Neutrophil (primary cell): ENCODE results near the gene SLC7A11.

Experiments used
- H3K27ac ChIP-seq: fragments of 200-600 bp; sonication (generic); 2 replicates; pipeline ENCODE4 v1.5.1; 2016; ENCODE audit warnings: mild to moderate bottlenecking, moderate library complexity
- H3K27me3 ChIP-seq: fragments of 200-600 bp; sonication (generic); 2 replicates; pipeline ENCODE4 v1.6.0; 2016; ENCODE audit warnings: mild to moderate bottlenecking
- H3K36me3 ChIP-seq: fragments of 200-600 bp; sonication (generic); 2 replicates; pipeline ENCODE4 v1.5.1; 2017
- H3K4me1 ChIP-seq, 2 experiments: fragments of 200-600 bp in 1 of 2; sonication (generic) in 1 of 2; 1 replicate in 1 of 2; 2 replicates in 1 of 2; pipeline versions ENCODE4 v1.5.1 to v1.6.1; 2013 to 2016; ENCODE audit warnings: low read depth in 1 of 2, low read length in 1 of 2, mild to moderate bottlenecking in 1 of 2, moderate library complexity in 1 of 2; ENCODE audit not compliant: control insufficient read depth in 1 of 2, insufficient read depth in 1 of 2
- H3K4me3 ChIP-seq, 2 experiments: fragments of 200-600 bp in 1 of 2; sonication (generic) in 1 of 2; 1 replicate in 1 of 2; 2 replicates in 1 of 2; pipeline ENCODE4 v1.5.1; 2013 to 2016; ENCODE audit warnings: low read depth in 1 of 2, low read length in 1 of 2, mild to moderate bottlenecking in 1 of 2, moderate library complexity in 1 of 2
- H3K9me3 ChIP-seq: fragments of 200-600 bp; sonication (generic); 2 replicates; pipeline ENCODE4 v1.5.1; 2016
- TF ChIP-seq, protein P1 (sequence below): fragments of 200-600 bp; sonication (generic); IDR thresholded peaks from 2 replicates; pipeline ENCODE4 v1.5.1; 2016; ENCODE audit warnings: antibody characterized with exemption

The SLC7A11 gene

DNA sequence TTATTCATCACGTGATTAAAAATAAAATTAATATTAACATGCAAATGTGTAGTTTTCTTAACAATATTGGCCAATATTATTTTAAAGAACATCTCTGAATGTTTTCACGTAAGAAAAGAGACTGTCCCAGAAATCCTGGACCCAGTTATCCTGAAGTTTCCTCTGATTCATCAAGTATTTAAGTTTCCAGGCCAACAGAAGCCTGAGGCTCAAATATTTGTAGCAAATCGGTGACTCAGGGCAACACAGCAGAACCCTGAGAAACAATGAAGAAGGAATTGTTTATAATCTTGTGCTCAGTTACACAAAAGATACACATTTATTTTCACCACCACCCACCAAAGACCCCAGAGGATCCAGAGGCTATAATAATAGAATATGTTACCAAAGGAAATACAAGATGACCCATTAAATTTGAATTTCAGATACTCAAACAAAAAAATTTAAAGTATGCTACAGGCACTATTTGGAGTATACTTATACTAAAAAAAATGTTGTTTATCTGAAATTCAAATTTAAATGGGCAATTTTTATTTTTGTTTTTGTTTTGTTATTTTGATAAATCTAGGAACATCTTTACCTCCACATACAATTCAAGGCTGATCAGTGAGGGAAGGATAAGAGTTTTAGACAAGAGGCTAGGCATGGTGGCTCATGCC is 33.9 kb upstream of the SLC7A11 start:
- Histone ChIP-seq H3K27ac (no peak overlapping the region), H3K27me3 (no peaks in the 10 kb centered on the region), H3K4me3 (no peak overlapping the region), H3K4me1 (no peaks in the 10 kb centered on the region), H3K36me3 (no peaks in the 10 kb centered on the region), H3K9me3 (no peaks in the 10 kb centered on the region)
- TF ChIP-seq, protein P1, sequence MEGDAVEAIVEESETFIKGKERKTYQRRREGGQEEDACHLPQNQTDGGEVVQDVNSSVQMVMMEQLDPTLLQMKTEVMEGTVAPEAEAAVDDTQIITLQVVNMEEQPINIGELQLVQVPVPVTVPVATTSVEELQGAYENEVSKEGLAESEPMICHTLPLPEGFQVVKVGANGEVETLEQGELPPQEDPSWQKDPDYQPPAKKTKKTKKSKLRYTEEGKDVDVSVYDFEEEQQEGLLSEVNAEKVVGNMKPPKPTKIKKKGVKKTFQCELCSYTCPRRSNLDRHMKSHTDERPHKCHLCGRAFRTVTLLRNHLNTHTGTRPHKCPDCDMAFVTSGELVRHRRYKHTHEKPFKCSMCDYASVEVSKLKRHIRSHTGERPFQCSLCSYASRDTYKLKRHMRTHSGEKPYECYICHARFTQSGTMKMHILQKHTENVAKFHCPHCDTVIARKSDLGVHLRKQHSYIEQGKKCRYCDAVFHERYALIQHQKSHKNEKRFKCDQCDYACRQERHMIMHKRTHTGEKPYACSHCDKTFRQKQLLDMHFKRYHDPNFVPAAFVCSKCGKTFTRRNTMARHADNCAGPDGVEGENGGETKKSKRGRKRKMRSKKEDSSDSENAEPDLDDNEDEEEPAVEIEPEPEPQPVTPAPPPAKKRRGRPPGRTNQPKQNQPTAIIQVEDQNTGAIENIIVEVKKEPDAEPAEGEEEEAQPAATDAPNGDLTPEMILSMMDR = no peak

DNA sequence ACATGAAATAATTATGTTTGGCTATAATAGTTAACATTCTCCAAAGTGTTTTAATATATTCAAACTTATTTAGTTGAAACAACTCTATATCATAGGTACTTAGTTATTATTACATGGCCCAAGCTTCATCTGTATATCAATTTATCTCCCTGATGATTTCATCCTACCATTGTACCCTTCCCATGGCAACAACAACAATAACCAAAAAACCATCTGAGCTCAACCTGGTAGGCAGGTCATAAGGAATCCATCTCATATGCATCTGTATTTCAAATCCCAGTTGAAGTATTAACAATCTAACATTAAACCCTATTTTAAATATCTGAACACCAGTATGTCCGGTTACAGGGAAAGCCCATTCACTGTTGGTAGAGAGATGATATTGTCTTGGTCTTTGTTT is 33.1 kb upstream of the SLC7A11 start:
- no peaks in the 10 kb centered on the region for H3K36me3 ChIP-seq
- no peaks in the 10 kb centered on the region for H3K27me3 ChIP-seq
- no peaks in the 10 kb centered on the region for H3K4me1 ChIP-seq
- no peaks in the 10 kb centered on the region for H3K9me3 ChIP-seq
- H3K27ac ChIP-seq = no peak overlapping the region
- H3K4me3 ChIP-seq = no peak overlapping the region
- TF ChIP-seq, protein P1 = no peak

DNA sequence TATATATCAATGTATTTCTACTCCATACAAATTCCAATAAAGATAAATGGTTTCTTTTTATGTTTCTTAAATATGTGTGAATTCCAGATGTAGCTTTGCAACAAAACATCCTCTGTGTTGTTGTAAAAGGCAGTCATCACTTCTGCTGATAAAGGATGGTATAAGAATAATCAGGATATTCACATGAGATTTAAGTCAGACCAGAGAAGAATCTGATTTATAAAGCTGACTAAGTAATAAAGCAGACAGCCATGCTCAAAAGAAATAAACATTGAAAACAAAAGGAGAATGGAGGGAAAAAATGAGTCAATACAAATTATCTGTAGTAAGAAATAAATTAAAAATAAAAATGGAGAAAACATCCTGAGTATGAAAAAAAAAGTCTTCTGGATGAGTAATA is 27.0 kb upstream of the SLC7A11 start:
- no peak overlapping the region for H3K4me3 ChIP-seq
- H3K27me3 ChIP-seq = no peaks in the 10 kb centered on the region
- no peak overlapping the region for H3K27ac ChIP-seq
- H3K4me1 ChIP-seq = no peaks in the 10 kb centered on the region
- H3K9me3 ChIP-seq = no peaks in the 10 kb centered on the region
- no peaks in the 10 kb centered on the region for H3K36me3 ChIP-seq
- TF ChIP-seq, protein P1 = no peak

DNA sequence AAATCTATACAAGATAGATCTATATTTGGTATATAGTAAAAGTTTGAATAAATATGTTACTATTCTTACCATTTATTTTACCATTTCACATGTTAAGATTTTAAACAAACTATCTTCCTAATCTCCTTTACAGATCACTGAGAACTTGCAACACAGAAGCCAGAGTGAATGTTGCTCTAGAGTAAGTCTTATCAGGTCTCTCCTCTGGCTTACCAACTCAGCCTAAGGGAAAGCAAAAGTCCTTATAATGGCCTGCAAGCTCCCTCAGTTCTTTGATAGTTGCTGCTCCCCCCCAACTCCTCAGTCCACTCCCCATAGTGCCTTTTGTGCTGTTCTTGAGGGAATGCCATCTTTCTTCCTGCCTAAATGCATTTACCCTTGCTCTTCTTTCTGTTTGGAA is 25.7 kb upstream of the SLC7A11 start:
- Histone ChIP-seq H3K36me3 (no peaks in the 10 kb centered on the region), H3K27ac (no peak overlapping the region), H3K9me3 (no peaks in the 10 kb centered on the region), H3K4me1 (no peaks in the 10 kb centered on the region), H3K4me3 (no peak overlapping the region), H3K27me3 (no peaks in the 10 kb centered on the region)
- TF ChIP-seq, protein P1 = no peak

DNA sequence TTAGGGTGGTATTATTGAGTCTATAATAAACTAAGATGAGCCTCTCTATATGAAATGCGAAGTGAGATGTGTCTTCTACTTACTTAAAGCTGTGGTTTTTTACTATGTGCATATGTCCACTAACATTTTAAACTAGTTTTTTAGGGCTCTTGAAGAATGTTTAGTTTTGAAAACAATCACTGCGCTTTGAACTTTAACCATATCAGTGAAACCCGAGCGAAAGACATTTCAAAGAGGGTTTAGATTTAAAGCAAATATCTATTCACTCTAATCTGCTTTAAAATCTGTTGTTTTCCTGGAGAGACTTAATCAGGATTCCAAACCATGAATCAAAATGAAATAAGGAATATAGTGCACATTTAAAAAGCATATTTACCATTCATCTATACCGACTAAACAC is 24.8 kb upstream of the SLC7A11 start:
- TF ChIP-seq, protein P1 = no peak
- no peaks in the 10 kb centered on the region for H3K36me3 ChIP-seq
- no peak overlapping the region for H3K4me3 ChIP-seq
- no peaks in the 10 kb centered on the region for H3K4me1 ChIP-seq
- no peak overlapping the region for H3K27ac ChIP-seq
- no peaks in the 10 kb centered on the region for H3K27me3 ChIP-seq
- H3K9me3 ChIP-seq = no peaks in the 10 kb centered on the region
